Mucosa of descending colon (tissue), 3 donors: ENCODE data around the gene RIMKLB. TPM values are rescaled to one million over a fixed set of nuclear protein-coding genes. Genes with fewer than 3 reads are reported as not detected.
A peak's percentile ranks its signal among the peaks of the same experiment; 100 is the strongest.

Source experiments
- ATAC-seq: fragments of 200-7000 bp; cut with Tn5 transposase; one replicate; pipeline ENCODE4 v1.9.1; 2020; ENCODE audit warnings: mild to moderate bottlenecking, moderate library complexity
- DNase-seq, 3 donors: peaks; one replicate each; pipeline ENCODE4 v3.0.0-alpha.2; 2020
- H3K36me3 ChIP-seq: fragments of 200-600 bp; one replicate; pipeline ENCODE4 v1.8.0; 2021; ENCODE audit warnings: low read depth, mild to moderate bottlenecking
- H3K4me1 ChIP-seq: fragments of 200-600 bp; one replicate; pipeline ENCODE4 v1.8.0; 2021; ENCODE audit warnings: low read depth, mild to moderate bottlenecking
- H3K4me3 ChIP-seq: fragments of 200-600 bp; one replicate; pipeline ENCODE4 v1.8.0; 2021; ENCODE audit warnings: mild to moderate bottlenecking
- H3K9me3 ChIP-seq: fragments of 200-600 bp; one replicate; pipeline ENCODE4 v1.8.0; 2021; ENCODE audit warnings: mild to moderate bottlenecking
- intact Hi-C, 2 donors: fragments of 100-400 bp; cut with DNase I in 1 of 2; cut with micrococcal nuclease in 1 of 2; formaldehyde crosslinking; loops; one replicate each; pipeline versions ENCODE4 v1.11.0 to v1.11.1; 2022; cut with DNase I, micrococcal nuclease
- total RNA-seq, 3 donors: library from RNA; stranded (reverse); fragmentation: NEBNext Ultra II Directional in 2 of 3; extraction: Animal tissue kit (Norgen Biotek cat#: 25700) in 2 of 3; gene quantifications; one replicate each; pipeline versions ENCODE4 v1.2.1 to v1.2.4, GENCODE V29; 2021 to 2023
- TF ChIP-seq, protein P1 (sequence below): fragments of 200-600 bp; IDR thresholded peaks from one replicate; pipeline ENCODE4 v1.8.0; 2022; ENCODE audit warnings: antibody characterized with exemption, mild to moderate bottlenecking
- donor health status: DM: no; HTN: no; CAD: no; lungs with moderate emphysema.
- donor health status: DM: no; HTN: no; CAD: no.
- donor health status: DM: no; HTN: yes; CAD: no.

Gene RIMKLB
- total RNA-seq, 3 donors from 2014 or later: 3.7 to 30.9 (median 7.6) TPM

DNA sequence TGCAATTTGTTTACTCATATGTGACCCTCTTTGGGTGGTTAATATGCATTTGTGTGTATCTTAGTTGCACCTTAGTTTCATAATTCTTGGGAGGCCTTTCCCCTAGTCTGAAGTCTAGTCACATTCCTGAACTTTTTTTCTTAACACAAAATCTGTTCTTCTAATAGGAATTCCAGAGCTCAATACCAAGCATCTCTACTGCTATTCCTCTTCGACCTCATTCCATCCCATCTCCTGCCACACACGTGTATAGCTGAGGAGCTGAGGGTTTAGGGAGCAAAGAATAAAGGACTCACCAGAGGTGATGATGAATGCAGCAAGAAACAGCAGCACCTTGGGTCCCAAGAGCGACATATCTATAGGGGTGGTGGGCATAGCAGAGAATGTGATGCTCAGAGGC lies 36.0 kb upstream of the RIMKLB start:
- no peak for DNase-seq
- no peaks in the 10 kb centered on the region for H3K4me1 ChIP-seq
- no peak overlapping the region for H3K4me3 ChIP-seq
- H3K9me3 ChIP-seq: no peaks in the 10 kb centered on the region
- no peak for ATAC-seq
- intact Hi-C loops: no loop called here
- no peaks in the 10 kb centered on the region for H3K36me3 ChIP-seq
- TF ChIP-seq, protein P1, sequence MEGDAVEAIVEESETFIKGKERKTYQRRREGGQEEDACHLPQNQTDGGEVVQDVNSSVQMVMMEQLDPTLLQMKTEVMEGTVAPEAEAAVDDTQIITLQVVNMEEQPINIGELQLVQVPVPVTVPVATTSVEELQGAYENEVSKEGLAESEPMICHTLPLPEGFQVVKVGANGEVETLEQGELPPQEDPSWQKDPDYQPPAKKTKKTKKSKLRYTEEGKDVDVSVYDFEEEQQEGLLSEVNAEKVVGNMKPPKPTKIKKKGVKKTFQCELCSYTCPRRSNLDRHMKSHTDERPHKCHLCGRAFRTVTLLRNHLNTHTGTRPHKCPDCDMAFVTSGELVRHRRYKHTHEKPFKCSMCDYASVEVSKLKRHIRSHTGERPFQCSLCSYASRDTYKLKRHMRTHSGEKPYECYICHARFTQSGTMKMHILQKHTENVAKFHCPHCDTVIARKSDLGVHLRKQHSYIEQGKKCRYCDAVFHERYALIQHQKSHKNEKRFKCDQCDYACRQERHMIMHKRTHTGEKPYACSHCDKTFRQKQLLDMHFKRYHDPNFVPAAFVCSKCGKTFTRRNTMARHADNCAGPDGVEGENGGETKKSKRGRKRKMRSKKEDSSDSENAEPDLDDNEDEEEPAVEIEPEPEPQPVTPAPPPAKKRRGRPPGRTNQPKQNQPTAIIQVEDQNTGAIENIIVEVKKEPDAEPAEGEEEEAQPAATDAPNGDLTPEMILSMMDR: no peak

DNA sequence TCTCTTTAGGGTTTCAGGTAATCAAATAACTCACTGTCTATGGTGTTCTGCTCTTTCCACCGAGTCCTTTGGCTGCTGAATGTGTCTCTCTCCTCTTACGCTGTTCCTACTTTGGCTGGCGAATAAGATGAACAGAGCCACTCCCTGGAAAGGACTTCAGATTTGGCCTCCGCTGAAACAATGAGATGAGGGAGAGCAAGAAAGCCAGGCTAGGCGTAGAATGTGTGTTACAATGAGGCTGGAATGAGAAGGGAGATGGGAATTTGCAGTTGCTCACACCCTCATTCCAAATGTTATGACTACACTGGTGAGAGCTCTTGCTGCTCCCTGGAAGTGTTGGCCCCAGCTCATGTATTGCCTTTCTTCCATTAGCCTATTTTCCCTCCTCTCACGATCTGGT lies 35.2 kb upstream of the RIMKLB start, which contains the start of gene MFAP5:
Gene MFAP5 (minus strand): TSS at position 234 of the 400 bp plus-strand sequence. CDS start 722 bp downstream, outside the sequence.
- no peaks in the 10 kb centered on the region for H3K9me3 ChIP-seq

DNA sequence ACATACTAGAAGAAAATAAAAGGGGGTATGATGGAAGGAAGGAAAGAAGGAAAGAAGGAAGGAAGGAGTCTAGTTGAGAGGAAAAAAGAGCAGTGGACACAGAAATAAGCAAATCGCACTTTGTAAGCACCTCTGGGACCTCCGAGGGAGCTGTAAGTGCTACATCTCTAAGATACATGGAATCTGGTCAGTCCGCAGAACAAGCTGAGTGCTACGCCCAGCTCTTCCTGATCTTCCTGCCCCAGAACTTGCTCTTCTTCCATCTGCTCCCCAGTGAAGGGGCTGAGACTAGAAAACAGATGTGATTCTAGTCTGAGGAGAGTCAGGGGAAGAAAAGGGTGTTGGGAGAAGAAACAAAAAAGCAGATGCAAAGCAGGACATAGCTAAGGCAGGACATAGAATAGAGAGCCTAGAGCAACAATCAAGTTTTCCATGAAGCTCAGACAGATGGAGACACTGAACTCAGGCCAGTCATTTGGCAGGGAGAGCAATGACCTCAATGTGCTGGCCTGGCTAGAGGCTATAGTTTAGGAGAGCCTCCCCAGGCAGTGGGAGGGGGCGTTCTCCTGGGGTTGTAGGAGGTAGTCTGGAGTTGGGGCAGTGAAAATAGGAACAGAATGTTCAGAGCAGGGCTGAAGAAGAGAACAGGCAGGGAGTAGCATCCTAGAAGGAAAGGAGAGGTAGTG lies 33.4 kb upstream of the RIMKLB start:
- H3K9me3 ChIP-seq: no peaks in the 10 kb centered on the region
- no peaks in the 10 kb centered on the region for H3K4me1 ChIP-seq
- no peak for DNase-seq
- intact Hi-C loops: no loop called here
- H3K4me3 ChIP-seq: no peak overlapping the region
- no peaks in the 10 kb centered on the region for H3K36me3 ChIP-seq
- TF ChIP-seq, protein P1: no peak
- peak; percentile 49 for ATAC-seq

More for the DNA sequence above, 35.2 kb upstream of the RIMKLB start, which contains the start of gene MFAP5:
- H3K4me3 ChIP-seq: no peak within 1 kb of the TSS
- ATAC-seq: peak; percentile 40
- no peak for DNase-seq
- no peaks in the 10 kb centered on the region for H3K36me3 ChIP-seq
- TF ChIP-seq, protein P1: no peak
- intact Hi-C loops: no loop called here
- no peaks in the 10 kb centered on the region for H3K4me1 ChIP-seq

DNA sequence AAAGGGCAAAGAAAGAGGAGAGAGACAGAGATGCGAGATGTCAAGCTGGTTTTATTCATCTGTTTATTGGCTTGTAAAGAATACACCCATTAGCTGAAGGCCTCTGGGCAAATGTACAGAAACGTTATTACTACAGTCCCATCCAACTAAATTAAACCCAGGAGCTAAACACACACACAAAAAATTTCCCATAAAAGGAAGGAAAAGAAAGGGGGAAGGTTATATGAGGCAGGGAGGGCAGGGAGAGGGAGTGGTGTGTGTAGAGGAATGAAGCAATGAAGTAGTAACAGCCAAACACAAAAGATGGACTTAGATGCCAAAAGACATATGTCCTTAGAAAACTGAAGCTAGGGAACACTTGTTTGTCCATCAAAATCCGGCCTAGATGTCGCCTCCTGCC lies 32.0 kb upstream of the RIMKLB start:
- H3K36me3 ChIP-seq: no peaks in the 10 kb centered on the region
- no peaks in the 10 kb centered on the region for H3K4me1 ChIP-seq
- no peak overlapping the region for H3K4me3 ChIP-seq
- no peaks in the 10 kb centered on the region for H3K9me3 ChIP-seq
- TF ChIP-seq, protein P1: no peak
- no peak for ATAC-seq
- no peak for DNase-seq
- intact Hi-C loops: no loop called here

DNA sequence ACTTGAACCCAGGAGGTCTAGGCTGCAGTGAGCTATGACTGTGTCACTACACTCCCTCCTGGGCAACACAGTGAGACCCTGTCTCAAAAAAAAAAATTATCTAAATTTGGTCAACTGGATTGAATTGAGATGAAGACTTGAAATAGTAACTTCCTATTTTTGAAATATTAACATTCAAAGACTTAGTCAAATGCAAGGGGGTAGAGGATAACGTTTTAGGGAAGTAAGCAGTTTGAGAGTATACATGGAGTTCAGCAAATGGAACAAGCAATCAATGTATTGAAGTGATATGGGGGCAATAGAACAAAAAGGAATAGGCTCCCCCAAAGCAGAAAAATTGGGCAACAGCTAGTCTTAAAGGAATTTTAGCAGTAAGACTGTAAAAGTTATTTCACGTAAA lies 30.5 kb upstream of the RIMKLB start:
- TF ChIP-seq, protein P1: no peak
- Histone ChIP-seq H3K4me3 (no peak overlapping the region), H3K4me1 (no peaks in the 10 kb centered on the region), H3K9me3 (no peaks in the 10 kb centered on the region), H3K36me3 (no peaks in the 10 kb centered on the region)
- ATAC-seq (no peak), DNase-seq (no peak)
- intact Hi-C loops: no loop called here
